RWPE1 (cell line): Measurements from ENCODE around the gene C16orf74.

ENCODE experiments used
- CTCF ChIA-PET: fragments of 350-600 bp; sonication (Branson Sonifier 250); formaldehyde crosslinking; extraction: SDS; loops from one replicate; lab custom pipeline; 2021; lab: Yijun Ruan, JAX
- POLR2A ChIA-PET: fragments of 400-600 bp; formaldehyde crosslinking; extraction: SDS; loops from one replicate; lab custom pipeline; 2020; ENCODE audit warnings: antibody characterized with exemption; ENCODE audit not compliant: low non-redundant PET; lab: Yijun Ruan, JAX
- DNase-seq: peaks from one replicate; pipeline ENCODE4 v3.0.0; 2012; ENCODE audit warnings: low spot score
- H3K27ac ChIP-seq: fragments of 450-650 bp; 2 replicates; pipeline ENCODE4 v1.5.1; 2017
- CTCF ChIP-seq: fragments of 450-650 bp; conservative IDR thresholded peaks from 2 replicates; pipeline ENCODE4 v1.5.1; 2017; ENCODE audit warnings: low read depth, mild to moderate bottlenecking

Gene C16orf74

GRCh38 chr16:85719605-85720301 is 31.1 kb downstream of the C16orf74 start:
- TF ChIP-seq CTCF: no peak
- DNase-seq: no peak
- CTCF ChIA-PET: interaction anchor here (0.6 to 1.3 kb wide), 4 partner anchors 23 to 369 kb away, joined by 3 to 7 read pairs (median 4); no protein-coding TSS in a partner anchor
- POLR2A ChIA-PET: no interaction called here
- H3K27ac ChIP-seq: peak overlapping the region; percentile 96

GRCh38 chr16:85718682-85719081 is 32.2 kb downstream of the C16orf74 start:
- no peak for TF ChIP-seq CTCF
- CTCF ChIA-PET: interaction anchor here (0.6 to 1.0 kb wide), 4 partner anchors 27 to 1664 kb away, joined by 3 to 4 read pairs (median 3); no protein-coding TSS in a partner anchor
- DNase-seq: no peak
- POLR2A ChIA-PET: interaction anchor here (1.0 kb wide), 1 partner anchor 30 kb away, joined by 4 read pairs; the partner anchor contains the start of gene GINS2
- peak overlapping the region; percentile 96 for H3K27ac ChIP-seq

GRCh38 chr16:85718153-85718477 is 32.8 kb downstream of the C16orf74 start:
- DNase-seq: no peak
- peak; percentile 48; the same call in 1 of the 2 replicates for TF ChIP-seq CTCF
- ChIA-PET POLR2A (interaction anchor here (1.0 kb wide), 1 partner anchor 29 kb away, joined by 4 read pairs; the partner anchor contains the start of gene GINS2), CTCF (interaction anchor here (1.0 to 1.4 kb wide), 2 partner anchors 28 to 34 kb away, joined by 3 to 6 read pairs; no protein-coding TSS in a partner anchor)
- peak overlapping the region; percentile 96 for H3K27ac ChIP-seq

- H3K27ac ChIP-seq: peak overlapping the region; percentile 96
- POLR2A ChIA-PET: no interaction called here
- DNase-seq: no peak
- TF ChIP-seq CTCF: peak; percentile 73
- CTCF ChIA-PET: interaction anchor here (0.6 to 1.4 kb wide), 10 partner anchors 14 to 943 kb away, joined by 3 to 7 read pairs (median 3); no protein-coding TSS in a partner anchor
Observed at GRCh38 chr16:85717393-85718152, 33.3 kb downstream of the C16orf74 start.

- TF ChIP-seq CTCF: no peak
- POLR2A ChIA-PET: no interaction called here
- H3K27ac ChIP-seq: peak overlapping the region; percentile 96
- CTCF ChIA-PET: interaction anchor here (1.1 to 1.2 kb wide), 2 partner anchors 41 to 76 kb away, joined by 3 read pairs; no protein-coding TSS in a partner anchor
- DNase-seq: no peak
Observed at GRCh38 chr16:85716680-85717038, 34.2 kb downstream of the C16orf74 start.

GRCh38 chr16:85716022-85716679 is 34.7 kb downstream of the C16orf74 start:
- TF ChIP-seq CTCF: no peak
- H3K27ac ChIP-seq: peak overlapping the region; percentile 96
- ChIA-PET CTCF (no interaction called here), POLR2A (no interaction called here)
- no peak for DNase-seq
